NCI-H69 (cell line): Measurements from ENCODE around the gene C2CD4B.

ENCODE experiments used
- DNase-seq: peaks from one replicate; lab custom pipeline; 2025; lab: John Stamatoyannopoulos, UW

Gene C2CD4B

GRCh38 chr15:62147551-62147950 lies 17.5 kb downstream of the C2CD4B start:
- DNase-seq = no peak

- no peak for DNase-seq
Observed at GRCh38 chr15:62147149-62147548, 17.9 kb downstream of the C2CD4B start.

DNA sequence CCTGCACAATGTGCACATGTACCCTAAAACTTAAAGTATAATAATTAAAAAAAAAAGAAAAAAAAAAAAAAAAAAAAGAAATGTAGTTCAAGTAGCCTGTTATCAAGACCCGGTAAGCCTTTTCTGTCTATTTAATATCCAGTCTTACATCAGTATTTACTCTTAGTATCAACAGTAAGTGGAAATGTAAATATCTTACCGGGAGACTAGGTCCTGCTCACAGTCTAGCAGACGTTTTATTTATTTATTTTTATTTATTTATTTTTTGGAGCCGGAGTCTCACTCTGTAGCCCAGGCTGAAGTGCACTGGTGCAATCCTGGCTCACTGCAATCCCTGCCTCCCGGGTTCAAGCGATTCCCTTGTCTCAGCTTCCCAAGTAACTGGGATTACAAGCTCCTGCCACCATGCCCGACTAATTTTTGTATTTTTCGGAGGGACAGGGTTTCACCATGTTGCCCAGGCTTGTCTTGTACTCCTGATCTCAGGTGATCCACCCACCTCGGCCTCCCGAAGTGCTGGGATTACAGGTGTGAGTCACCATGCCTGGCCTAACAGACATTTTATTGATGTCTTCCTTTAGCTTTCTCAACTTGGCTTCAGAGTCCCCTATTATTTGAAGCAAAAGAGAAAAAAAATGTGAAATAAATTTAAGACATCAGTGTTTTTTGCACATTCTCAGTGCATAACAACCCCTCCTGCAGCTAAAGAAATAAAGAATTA lies 19.9 kb downstream of the C2CD4B start:
- no peak for DNase-seq

DNA sequence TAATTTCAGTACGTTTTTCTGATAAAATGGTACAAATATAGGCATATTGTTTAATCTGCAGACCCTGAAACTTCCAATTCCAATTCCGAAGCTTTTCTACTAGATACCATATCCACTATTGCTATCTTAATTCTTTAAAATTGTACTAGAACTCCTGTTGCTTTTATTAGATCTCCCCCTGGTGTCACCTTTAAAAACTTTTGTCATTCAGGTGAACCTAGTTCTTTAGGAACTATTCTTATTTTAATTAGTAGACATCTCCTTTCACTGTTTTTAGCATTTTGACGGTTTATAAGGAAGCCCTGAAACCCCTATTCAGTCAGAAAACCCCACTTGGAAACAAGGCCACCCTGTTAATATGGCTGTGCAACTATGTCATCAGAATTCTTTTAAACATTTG lies 22.3 kb downstream of the C2CD4B start:
- peak; percentile 18 for DNase-seq

- DNase-seq = no peak
Observed at GRCh38 chr15:62141643-62142588, 23.2 kb downstream of the C2CD4B start.

GRCh38 chr15:62141200-62141599 lies 23.9 kb downstream of the C2CD4B start:
- no peak for DNase-seq

DNA sequence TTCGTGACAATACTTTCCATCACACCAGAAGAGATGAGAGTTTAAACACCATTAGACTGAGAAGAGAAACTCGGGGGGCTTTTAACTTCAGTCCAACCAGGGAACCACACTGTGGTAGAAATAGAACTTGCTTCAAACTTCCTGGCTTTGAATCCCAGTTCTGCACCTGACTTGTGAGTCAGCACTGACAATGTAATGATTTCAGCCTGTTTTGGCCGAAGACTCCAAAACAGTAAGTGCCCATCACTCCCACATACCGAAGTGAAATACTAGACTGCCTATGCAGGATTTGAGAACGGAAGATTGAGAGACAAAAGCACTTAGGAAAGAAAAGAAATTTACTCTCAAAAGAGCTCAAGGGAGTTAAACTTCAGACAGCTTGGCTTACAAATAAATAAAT lies 27.0 kb downstream of the C2CD4B start:
- DNase-seq = no peak

DNA sequence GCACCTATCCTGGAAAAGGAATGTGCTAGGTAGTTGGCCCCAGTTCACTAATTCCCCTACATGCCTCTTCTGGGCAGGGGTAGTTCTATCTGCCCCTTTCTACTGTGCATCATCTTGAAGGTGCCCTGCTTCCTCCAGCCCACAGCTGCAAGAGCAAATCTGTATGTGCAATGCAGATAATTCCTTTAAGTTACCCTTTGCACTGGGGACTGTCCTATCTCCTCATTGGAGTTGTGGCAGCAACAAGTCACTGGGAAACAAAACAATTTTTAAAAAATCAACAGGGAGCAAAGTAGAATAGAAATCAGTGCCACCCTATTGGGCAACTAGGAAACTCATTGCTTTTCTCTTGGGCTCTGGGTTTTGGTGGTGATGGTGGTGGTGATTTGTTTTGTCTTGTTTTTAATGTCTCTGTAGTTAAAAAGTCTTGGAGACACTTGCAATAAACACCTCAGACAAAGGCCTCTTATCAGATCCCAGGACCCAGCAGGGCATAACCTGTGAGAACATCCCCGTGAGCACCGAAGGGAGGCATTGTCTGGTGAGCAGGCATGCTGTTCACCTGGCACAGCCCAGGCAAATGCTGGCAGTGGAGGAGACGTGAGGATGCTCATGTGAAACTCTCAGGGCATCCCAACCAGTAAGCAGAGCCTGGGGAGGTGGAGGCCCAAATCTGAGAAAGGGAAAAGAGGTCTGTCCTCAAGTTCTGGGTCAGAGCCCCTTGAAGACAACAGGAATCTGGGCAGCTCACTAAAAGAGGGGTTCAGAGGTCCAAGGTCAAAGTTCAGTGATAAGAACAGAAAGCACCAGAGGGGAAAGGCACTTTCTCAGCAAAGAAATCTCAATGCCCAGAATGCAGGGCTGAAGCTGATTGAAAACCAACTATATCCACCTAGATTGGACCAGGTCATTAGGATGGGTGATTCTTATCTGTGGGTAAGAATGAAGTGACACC lies 27.9 kb downstream of the C2CD4B start:
- no peak for DNase-seq

DNA sequence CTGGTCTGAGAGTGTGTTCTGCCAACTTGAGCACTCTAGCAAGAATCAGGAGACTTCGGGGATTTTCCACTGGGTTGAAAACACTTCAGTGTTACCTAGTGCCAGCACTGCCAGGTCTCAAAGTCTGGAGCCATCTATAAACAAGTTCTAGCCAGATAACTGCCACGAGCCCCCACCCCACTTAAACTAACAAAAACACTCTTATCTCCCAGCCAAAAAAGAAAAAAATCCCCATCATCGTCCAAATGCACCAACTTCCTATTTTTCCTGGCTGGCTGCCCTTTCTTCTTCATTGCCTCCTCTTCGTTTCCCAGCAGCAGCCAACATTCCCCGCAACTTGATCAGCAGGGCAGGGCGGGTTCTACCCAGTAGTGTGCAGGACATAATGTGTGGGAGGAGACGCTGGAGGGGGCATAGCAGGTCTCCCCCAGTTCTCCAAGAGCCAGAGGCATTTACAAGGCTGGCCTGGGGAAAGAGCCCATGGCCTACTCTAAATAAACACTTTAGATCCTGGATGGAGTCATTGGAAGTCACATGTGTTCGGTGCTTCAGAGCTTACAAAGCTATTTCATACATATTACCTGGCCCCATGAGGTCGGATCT lies 29.5 kb downstream of the C2CD4B start:
- no peak for DNase-seq

DNA sequence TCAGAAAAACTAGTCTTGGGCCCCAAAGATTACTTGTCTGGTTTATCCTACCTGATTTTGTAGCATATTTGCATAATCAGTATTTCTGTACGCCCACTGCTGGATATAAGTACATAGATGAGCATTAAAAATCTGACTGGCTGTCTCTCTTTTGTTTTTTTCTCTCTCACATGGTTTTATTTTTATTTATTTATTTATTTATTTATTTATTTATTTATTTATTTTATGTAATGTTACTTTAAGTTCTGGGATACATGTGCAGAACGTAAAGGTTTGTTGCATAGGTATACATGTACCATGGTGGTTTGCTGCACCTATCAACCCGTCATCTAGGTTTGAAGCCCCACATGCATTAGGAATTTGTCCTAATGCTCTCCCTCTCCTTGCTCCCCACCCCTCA lies 31.9 kb downstream of the C2CD4B start:
- DNase-seq = no peak

DNA sequence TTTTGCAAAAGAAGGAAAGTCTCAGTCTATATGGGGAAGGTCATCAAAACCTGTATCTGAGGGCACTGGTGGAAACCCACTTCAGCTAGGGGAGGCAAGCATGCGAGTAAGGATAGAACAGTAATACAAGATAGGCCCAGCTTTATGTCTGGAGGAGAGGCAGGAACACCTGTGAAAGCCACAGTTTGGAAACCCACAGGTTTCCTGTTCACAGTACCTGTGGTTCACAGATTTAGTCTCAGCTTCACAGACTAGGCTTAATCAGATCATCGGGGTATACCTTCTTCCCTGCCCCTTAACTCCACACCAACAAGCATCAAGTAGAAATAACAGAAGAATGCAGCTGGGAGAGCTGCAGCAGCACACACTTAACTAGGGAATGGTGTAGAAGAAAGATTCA lies 36.2 kb downstream of the C2CD4B start:
- no peak for DNase-seq

- DNase-seq = no peak
Observed at GRCh38 chr15:62126364-62126763, 38.7 kb downstream of the C2CD4B start.

DNA sequence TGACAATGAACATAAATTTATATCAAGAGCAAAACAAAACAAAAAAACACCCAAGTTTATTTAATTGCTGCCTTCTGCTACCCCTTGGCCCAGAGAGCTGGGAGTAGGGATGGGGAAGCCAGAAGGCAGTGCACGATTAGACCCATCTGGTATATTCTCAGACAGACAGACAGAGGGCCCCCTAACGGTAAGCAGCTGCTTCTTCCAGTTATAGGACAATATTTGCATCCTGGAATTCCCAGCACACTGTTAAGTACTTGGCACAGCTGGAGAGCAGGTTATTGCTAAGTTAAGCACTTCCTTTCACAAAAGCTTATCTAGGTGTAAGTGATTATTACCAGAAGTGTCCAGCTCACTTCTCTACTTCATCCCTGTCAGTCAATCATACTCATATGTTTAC lies 39.3 kb downstream of the C2CD4B start:
- DNase-seq = peak; percentile 91

DNA sequence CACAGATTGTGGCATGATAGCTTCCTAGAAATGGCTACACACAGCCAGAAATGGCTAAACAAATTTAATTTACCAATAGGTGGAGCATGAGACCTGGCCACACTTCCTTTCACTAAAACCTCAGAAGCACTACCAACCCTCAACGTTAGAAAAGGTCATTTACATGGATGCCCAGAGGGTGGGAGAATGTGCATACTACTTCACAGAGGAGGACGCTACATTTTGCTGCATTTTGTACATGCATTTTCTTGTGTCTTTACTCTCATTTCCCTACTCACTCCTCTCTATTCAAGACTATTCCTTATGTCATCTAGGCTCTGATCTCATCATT lies 40.1 kb downstream of the C2CD4B start:
- DNase-seq = peak; percentile 60

DNA sequence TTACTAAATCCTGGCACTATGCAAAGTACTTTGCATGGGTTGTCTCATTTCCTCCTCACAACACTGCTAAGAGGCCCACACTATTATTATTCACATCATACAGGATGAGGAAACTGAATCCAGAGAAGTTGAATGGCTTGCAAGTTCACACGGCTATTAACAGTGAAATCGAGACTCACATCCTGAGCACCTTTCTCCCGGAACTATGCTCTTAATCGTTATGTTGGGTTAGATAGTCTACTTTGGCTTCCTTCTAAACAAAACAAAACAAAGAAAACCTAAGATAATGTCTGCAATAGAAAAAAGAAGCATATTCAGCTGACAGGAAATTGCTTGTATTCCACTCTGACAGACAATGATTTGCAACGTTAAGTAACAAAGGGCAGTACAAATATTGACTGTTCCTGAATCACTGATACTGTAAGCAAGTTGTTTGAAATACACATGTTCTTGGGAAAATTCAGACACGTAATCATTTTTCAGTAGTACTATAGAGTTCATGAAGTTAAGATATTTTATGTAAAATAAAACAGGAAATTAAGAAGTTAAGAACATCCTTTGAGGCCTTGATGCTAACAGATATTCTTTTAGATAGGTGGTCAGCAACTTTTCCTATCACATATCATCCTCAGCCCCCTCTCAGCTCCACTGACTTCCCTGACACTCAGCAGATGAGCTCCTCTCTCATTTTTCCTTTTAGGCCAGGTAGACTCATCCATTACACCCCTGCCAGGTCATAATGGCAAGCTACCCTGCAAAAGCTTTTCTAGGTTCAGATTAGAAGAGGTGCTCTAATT lies 40.7 kb downstream of the C2CD4B start:
- DNase-seq = peak; percentile 87

GRCh38 chr15:62122249-62122648 lies 42.8 kb downstream of the C2CD4B start:
- DNase-seq = no peak

- DNase-seq = peak; percentile 52
Observed at GRCh38 chr15:62121273-62122015, 43.6 kb downstream of the C2CD4B start.

DNA sequence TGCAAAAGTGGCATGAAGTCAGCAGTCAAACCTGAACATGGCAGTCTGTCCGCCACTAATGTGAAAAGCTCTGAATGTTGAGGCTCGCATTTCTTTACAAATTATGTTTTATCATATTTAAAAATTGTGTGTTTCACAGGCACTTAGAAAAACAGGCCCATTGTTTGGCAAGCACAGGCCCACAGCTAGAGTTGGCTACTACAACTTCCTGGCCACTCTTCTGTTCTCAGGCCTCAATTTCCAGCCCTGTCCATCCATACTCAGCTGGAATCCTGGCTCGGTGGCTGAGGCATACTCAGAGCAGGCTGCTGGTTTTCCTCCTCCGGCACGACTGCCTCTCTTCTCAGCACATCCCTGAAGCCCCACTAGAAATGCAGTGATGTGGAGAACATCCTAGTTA lies 44.3 kb downstream of the C2CD4B start:
- DNase-seq = no peak

DNA sequence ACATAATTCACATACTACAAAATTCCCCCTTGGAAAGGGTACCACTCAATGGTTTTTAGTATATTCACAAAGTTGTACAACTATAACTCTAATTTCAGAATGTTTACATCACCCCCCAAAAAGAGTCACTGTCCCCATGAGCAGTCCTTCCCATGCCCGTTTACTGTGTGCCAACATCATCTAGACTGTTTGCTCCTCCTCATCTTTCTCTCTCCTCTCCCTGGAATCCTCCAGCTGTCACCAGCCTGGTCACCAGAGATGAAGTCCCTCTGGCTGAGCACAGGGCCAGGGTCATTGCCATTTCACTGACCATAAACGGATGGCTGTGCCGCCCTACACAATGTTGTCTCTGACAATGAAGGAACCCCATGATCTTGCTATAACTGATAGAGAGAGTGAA lies 45.2 kb downstream of the C2CD4B start:
- no peak for DNase-seq

DNA sequence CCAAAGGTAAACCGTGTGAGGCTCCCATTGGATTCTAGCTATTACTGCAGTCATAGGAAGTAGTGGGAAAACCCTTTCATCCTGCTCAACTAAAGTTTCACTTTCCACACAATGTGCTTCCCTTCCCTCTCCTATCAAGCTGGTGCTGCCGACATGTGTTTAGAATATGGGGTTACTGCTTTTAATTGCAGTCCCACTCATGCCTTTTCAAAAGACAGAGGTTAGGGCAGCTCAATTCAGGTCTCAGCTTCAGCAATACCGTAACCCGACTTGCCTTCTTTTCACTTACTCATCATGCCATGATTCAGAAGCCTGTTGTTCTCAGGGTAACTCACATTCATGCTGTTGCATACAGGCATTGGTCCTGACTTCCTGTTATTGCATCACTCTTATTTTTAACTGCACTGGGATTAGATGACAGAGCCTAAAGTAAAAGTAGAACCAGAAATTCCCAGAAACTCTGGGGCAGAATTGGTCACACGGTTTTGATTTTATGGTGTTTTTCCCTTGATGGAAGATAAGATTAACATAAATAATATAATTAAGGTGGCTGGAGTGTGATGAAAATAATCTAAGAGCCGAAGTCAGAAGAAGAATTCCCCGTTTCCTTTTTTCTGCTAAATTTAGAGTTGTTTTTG lies 45.7 kb downstream of the C2CD4B start:
- peak; percentile 59 for DNase-seq
